Measurements from ENCODE around the gene PEX16.
A peak's percentile ranks its signal among the peaks of the same experiment; 100 is the strongest.

The PEX16 gene

GRCh38 chr11:45931739-45932138 lies 14.1 kb upstream of the PEX16 start:
- H3K4me3 ChIP-seq, result no peak overlapping the region
- no peak overlapping the region for H3K27ac ChIP-seq
- TF ChIP-seq CTCF (IDR thresholded peaks at IDR 0.05), result no peak
- DNase-seq (ENCODE audit: low spot score), result peak; percentile 69

- H3K4me3 ChIP-seq, result no peak overlapping the region
- no peak for TF ChIP-seq CTCF (IDR thresholded peaks at IDR 0.05)
- no peak overlapping the region for H3K27ac ChIP-seq
- DNase-seq (ENCODE audit: low spot score), result no peak
Measured at GRCh38 chr11:45930951-45931570, 13.4 kb upstream of the PEX16 start.

GRCh38 chr11:45930031-45930794 lies 12.5 kb upstream of the PEX16 start:
- TF ChIP-seq CTCF (IDR thresholded peaks at IDR 0.05), result no peak
- Histone ChIP-seq H3K27ac (no peak overlapping the region), H3K4me3 (no peak overlapping the region)
- peak; percentile 62 for DNase-seq (ENCODE audit: low spot score)

- Histone ChIP-seq H3K27ac (no peak overlapping the region), H3K4me3 (no peak overlapping the region)
Measured at GRCh38 chr11:45929486-45930030, 11.9 kb upstream of the PEX16 start.

GRCh38 chr11:45928535-45929215 lies 11.0 kb upstream of the PEX16 start:
- DNase-seq (ENCODE audit: low spot score), result peak; percentile 63
- TF ChIP-seq CTCF (IDR thresholded peaks at IDR 0.05), result no peak
- H3K27ac ChIP-seq, result no peak overlapping the region
- no peak overlapping the region for H3K4me3 ChIP-seq

More at GRCh38 chr11:45929486-45930030, 11.9 kb upstream of the PEX16 start:
- DNase-seq (ENCODE audit: low spot score), result no peak
- TF ChIP-seq CTCF (IDR thresholded peaks at IDR 0.05), result no peak

GRCh38 chr11:45927684-45928413 lies 10.2 kb upstream of the PEX16 start:
- H3K27ac ChIP-seq, result no peak overlapping the region
- TF ChIP-seq CTCF (IDR thresholded peaks at IDR 0.05), result no peak
- DNase-seq (ENCODE audit: low spot score), result peak; percentile 67
- no peak overlapping the region for H3K4me3 ChIP-seq

Measured in coronary artery (tissue), 2 donors.